TTC549 (cell line): ENCODE measurements around the gene CTAG1A.
"Not testable (repeated sequence)": the region's sequence is repeated elsewhere in the genome, so short reads cannot be mapped to it uniquely, and the experiment has no call there.

Source experiments
- FAIRE-seq: peaks from 2 replicates; lab custom pipeline; 2012; peaks lifted over from hg19 to GRCh38; lab: Jason Lieb, UNC

CTAG1A gene

DNA sequence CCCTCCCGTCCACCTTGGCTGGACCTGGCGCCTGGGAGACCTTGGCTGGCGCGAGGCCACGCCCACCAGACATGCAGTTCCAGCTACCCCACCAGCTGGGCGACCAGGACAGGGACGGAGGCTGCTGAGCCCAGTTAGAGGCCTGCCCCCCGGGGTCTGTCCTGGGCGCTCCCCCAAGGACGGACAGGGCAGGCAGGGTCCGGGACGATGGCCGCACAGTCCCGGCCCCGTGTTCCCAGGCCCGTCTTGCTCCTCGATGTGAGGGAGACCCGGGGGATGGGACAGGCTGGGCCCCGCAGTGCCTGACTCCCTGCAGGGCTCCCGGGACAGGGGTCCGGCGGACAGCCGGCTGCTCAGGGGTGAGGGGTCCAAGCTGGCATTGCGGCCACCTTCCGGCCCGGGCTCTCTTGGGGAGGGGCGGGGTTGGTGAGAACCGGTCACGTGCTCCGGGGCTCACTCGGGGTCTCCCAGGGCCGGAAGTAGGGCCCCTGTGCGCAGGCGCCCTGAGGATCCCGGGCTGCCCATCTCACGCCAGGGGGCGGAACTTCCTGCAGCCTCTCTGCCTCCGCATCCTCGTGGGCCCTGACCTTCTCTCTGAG lies at the start of gene CTAG1A:
CTAG1A (plus strand) TSS at position 549 of the 599 bp plus-strand sequence. CDS start 74 bp downstream, outside the sequence.
- not testable (repeated sequence) for FAIRE-seq

DNA sequence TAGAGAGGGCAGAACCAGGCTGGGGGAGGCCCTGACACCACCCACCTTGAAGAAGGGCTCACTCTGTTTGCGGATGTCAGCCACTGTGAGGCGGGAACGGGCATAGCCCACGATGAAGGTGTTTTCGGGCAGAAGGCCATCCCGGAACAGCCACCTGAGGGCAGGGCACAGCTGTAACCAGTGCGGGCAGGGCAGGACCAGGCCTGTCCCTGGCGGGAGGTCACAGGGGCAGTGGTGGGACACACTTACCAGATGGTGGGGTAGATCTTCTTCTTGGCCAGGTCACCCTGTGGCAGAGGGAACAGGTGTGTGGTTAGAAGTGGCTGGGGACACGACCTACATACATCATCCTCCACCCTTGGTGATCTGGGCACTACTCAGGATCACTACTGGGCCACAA lies 49.0 kb upstream of the CTAG1A start:
- FAIRE-seq = no peak

DNA sequence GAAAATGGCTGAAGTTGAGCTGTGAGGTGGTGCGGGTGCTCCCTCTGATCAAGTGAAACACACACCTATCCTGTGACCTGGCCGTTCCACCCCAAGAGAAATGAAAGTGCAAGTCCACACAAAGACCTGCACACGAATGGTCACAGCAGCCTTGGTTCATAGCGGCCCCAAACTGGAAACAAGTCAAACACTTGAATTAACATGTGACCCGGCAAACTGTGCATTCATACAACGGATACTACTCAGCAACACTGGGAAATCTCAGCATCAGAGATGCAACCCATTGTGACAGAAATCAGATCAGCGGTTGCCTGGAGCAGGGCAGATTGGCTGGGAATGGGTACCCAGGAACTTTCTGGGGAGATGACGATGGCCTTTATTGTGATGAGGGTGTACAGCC lies 45.9 kb upstream of the CTAG1A start:
- no peak for FAIRE-seq

DNA sequence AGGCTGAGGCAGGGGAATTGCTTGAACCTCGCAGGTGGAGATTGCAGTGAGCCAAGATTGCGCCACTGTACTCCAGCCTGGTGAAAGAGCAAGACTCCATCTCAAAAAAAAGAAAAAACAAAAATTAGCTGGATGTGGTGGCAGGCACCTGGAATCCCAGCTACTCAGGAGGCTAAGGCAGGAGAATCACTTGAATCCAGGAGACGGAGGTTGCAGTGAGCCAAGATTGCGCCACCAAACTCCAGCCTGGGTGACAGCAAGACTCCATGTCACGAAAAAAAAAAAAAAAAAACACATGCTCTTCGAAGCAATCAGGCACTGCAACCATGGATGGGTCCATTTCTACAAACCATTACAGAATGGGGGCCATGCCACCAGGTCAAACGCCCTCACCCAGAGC lies 44.6 kb upstream of the CTAG1A start:
- FAIRE-seq = not testable (repeated sequence)

DNA sequence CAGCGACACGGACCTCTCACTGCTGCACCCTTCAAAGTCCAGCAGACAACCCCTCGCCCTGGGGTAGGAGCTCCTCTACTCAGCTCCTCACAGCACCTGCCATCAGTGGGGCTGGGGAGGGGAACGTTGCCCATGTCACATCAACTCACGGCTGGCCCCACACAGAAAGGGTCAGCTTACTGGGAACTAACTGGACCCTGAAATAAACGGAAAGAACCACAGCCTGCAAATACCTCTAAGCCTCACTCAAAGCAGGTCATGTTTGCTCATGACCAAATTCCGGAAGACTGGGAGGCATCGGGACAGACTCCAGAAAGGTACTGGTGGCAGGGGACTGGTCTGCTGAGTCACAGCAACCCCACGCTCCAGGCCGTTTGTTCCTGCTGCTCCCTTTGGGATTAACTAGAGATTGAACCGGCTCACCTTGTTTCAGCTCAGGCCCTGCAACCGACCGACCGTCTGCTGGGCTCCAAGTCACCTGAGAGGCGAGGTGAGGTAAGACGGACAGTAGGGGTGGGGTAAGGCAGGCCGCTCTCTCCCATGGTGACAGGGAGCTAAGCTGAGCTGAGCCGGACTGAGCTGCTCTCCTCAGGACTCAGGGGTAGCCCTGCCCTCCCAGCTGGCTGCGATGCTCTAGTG lies 43.9 kb upstream of the CTAG1A start:
- no peak for FAIRE-seq

DNA sequence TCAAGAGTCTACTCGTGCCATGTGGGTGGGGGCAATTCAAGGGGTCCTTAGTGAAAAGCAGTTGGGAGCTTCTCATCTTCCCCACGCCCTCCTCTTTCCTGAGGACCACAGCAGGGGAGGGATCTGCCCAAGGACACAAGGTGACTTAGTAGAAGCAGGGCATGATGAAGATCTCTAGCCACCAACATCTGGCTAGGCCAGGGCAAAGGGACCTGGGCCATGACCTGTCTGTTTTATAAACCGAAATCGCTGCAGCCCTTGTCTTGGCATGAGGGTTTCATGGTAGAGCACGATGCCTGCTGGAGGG lies 43.4 kb upstream of the CTAG1A start:
- no peak for FAIRE-seq

DNA sequence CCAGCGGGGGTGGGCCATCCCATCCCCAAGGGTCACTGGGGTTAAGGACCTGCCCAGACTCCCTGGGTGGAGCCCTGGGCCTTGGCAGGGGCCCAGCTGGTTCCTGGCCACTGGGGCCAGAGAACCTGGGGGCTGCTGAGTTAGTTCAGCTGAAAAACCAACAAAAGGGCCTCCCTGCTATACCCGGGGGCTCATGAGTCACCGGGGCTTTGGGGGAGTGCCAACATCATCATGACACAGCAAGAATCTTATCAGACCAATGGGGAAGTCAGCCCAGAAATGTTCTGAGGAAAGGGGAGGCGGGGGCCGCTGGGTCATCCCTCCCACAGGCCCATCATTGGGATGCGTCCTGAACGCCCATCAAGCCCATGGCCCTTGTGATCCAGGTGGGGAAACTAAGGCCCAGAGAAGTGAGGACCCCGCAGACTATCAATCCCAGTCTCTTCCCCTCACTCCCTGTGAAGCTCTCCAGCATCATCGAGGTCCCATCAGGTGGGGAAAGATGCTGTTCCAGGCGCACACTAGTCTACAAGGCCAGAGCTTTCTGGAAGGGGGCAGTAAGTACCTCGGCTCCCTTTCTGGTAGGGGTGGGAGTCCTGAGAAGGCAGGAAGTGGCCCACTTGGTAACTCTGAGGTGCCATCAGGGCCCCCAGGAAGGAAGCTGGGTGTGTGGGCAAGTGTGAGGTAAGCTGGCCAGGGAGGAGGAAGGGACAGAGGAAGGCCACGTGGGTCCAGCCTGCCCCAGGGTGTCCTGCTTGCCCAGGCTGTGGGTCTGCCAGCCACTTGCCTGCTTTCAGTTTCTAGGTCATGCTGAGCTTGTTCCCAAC lies 42.8 kb upstream of the CTAG1A start:
- no peak for FAIRE-seq

DNA sequence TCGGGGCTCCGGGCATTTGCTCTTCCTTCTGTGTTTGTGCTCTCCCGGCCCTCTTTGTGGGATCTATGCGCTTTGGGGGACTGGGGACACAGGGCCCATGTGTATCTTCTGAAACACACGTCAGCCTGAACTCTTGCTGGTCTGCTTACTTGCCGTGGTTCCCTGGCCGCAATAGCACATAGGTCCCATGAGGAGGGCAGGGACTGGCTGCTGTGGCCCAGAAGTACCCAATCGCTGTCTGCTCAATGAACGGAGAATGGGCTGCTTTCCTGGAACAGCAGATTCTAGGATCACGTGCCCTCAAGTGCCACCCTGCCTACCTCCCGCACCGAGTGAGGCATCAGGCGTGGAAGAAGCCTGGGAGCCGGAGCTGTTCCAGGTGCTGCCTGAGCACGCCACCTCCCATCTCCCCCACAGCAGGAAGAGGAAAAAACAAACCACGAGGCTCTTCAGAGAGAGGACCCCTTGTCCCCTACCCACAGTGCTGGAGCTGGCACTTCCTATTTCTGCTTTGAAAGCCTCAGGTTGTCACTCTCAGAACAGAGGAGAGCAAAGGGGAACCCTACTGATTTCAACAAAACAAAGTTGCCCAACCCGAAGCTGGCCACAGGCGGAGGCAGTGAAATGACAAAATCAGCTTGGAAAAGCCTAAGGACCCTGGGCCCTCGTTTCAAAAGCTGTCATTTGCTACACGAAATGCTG lies 42.1 kb upstream of the CTAG1A start:
- FAIRE-seq = no peak

DNA sequence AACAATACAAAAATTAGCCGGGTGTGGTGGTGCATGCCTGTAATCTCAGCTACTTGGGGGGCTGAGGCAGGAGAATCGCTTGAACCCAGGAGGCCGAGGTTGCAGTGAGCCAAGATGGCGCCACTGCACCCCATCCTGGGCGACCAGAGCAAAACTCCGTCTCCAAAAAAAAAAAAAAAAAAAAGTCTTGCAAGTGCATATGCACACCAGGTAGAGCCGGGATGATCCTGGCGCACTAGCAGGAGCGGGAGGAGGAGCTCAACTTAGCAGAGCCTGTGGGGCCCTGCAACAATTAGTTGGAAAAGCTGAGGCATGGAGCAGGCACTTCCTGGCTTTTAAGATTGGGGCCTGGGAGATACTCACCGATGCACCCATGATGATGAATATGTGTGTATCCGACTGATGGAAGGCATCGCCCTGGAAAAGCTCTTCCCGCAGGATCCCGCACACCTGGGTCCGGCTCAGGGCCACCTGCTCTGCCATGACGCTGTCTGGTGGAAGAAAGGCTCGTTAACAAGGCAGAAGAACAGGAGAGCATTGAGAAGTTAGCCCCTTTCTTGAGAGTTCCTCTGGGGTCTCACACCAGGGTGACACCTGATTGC lies 39.2 kb upstream of the CTAG1A start:
- FAIRE-seq = no peak

DNA sequence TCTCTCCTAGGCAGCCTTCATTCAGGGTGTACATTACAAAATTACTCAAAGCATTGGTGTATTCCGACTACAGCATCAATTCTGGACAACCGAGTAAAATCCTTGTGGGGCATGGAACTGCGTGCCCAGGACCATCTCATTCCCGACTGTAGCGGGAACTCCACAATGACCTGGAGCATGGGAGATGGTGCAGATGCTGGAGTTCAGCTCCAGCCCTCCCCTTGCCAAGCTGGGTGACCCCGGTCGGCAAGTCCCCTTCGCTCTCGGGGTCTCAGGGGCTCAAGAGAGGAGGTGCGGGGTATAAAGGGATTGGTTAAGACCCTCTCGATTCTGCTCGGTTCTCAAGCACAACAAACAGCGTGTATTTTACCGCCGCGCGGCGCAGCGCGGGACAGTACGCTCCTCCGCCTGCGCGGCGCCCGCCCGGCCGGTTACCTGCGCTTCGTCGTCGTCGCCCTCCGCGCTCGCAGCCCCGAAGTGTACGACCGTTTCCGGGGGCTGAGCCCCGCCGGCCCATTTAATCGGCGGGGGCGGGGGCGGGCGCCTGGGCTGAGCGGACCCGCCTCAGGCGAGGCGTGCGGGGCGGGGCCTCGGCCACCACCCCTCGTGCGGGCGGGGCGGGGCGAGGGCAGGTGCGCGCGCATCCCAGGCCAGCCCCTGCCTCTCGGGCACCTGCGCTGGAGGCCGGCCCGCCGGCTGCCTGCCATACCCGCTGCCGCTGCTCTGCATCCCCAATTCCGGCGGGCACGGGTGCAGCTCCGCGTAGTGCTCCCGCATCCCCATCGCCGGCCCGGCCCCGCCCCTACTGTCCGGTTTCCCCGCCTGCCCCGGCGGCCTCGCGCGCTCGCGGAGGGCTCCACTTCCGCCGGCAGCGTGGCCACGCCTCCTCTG lies 38.3 kb upstream of the CTAG1A start, which contains the start of gene G6PD:
G6PD (minus strand) TSS at position 493 of the 891 bp plus-strand sequence. CDS start 691 bp downstream, outside the sequence.
- FAIRE-seq = no peak

DNA sequence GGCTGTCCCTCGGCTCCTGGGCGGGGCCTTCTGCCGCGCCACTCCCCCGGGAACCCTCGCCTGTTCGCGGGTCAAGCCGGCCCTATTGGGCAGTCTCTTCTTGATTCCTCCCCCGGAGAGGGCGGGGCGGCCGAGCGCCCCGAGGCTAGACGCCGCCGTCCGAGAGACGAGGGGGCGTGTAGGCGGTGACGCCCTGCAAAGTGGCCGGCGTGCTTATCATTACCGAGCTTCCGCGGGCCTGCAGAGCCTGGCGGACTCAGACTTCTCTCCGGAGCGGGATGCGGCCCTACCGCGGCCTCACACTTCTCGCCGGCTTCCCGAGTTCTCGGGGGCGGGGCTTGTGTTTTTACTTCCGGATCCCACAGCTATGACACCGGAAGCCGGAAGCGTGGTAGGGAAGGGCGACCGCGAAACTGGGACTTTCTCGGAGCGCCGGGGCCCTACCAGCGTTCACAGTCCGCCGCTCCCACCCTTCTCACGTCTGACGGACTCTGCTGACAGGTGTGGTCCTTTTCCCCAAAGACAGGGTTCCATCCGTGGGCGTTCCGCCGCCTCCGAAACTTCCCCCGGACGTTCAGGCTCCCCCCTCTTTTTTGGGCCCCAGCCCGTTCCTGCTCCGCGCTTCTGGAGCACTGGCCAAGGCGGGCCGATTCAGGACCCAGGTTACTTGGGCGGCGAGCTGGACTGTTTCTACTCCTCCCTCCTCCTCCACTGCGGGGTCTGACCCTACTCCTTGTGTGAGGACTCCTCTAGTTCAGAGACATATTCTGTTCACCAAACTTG lies 37.5 kb upstream of the CTAG1A start, which contains the start of gene IKBKG:
IKBKG (plus strand) TSS at position 376 of the 783 bp plus-strand sequence. CDS start 4,383 bp downstream, outside the sequence.
- no peak for FAIRE-seq

DNA sequence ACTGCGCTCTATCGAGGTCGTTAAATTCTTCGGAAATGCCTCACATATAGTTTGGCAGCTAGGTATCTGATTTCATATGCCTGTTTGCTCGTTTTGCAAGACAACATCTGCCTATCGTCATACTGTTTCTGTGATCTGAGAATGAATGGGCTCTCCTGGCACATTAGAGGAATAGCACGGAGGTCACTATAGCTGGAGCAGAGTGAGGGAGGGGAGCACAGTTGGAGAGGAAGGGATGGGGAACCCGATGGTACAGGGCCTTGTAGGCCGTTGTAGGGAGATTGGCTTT lies 37.0 kb upstream of the CTAG1A start:
- no peak for FAIRE-seq

DNA sequence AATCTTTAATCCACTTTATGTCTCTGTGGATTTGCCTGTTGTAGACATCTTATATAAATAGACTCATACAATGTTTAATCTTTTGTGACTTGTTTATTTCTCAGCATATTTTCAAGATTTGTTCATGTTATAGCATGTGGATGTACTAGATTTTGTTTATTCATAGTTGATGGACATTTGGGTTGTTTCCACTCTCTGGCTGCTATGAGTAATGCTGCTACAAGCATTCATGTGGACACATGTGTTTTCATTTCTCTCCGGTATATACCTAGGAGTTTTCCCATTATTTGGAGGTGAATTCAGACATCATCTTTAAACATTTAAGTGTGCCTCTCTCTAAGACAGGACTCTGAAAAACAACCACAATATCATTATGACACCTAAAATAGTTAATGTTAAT lies 35.2 kb upstream of the CTAG1A start:
- FAIRE-seq = no peak

DNA sequence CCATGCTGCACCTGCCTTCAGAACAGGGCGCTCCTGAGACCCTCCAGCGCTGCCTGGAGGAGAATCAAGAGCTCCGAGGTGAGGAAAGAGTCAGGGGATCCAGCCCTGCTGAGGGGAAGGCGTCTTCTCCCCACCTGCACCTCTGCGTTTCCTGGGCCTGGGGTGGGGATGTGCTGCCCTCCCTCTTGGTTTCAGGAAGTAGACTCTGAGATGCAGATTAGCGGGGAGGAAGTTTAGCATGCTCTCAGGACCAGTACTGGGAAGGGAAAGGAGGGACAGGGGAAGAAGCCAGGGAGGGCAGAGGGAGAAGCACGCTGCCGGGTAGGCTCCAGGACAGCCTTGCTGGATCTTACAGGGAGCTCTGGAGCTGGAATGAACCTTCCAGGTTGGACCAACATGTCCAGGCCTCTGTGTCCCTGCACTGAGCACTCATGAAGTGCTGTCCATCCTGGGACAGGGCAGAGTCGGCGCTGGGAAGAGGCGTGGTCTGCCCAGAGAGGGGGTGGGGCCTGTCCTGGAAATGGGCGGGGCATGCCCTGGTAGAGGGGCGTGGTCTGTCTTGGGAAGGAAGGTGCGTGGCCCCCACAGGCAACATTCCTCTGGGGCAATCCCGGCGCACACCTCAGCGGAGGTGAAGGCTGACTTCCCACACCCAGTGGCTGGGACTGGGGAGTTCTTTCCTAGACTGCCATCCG lies 32.7 kb upstream of the CTAG1A start:
- not testable (repeated sequence) for FAIRE-seq

DNA sequence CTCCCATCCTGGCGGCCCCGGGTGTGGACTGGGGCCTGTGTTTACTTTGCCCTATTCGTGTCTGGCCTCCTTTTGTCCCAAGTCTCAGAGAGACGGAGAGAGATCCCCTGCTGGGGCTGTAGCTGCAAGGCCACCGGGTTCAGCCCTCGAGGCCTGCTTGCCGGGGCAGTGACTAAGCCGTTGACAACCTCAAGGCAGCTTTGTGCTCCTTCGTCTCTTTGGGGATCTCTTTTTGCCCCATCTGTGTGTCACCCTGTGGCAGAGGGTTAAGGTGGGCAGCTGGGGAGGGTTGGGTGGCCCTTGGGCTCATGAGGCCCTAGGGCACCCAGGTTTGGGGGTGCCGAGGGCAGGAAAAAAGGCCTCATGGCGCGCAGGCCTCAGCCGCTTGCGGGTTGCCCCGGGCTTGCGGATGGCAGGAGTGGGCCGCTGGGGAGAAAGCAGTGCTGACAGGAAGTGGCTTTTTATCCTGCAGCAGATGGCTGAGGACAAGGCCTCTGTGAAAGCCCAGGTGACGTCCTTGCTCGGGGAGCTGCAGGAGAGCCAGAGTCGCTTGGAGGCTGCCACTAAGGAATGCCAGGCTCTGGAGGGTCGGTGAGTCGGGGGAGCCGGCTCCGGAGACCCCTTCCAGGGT lies 26.8 kb upstream of the CTAG1A start:
- not testable (repeated sequence) for FAIRE-seq

DNA sequence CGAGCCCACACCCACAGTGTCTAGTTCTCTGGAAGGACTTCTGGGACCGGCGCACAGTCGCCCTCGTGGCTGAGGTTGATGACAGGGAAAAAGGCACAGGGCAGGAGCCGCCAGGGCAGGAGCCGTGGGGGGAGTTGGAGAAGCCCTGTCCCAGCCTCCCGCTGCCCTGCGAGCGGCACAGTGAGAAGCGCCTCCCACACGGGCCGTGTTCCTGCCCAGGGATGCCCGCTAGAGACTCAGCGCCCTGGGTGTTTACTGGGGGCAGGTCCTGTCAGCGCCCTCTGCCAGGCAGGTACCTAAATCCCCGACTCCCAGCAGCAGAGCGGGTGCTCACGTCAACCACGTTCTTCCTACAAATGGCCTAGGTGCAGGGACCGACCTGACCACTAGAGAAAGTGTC lies 26.0 kb upstream of the CTAG1A start:
- FAIRE-seq = not testable (repeated sequence)

DNA sequence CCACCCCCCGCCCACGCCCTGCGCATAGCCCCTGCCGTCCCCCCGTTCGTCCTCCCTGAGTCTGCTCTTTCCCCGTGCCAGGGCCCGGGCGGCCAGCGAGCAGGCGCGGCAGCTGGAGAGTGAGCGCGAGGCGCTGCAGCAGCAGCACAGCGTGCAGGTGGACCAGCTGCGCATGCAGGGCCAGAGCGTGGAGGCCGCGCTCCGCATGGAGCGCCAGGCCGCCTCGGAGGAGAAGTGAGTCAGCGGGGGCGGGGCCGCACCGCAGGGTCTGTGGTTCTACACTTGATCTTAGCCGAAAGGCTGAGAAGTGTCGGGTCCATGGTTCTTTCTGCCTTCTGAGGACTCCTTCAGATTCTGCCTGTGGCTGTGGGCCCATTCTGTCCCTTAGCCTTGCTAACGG lies 24.6 kb upstream of the CTAG1A start:
- not testable (repeated sequence) for FAIRE-seq

DNA sequence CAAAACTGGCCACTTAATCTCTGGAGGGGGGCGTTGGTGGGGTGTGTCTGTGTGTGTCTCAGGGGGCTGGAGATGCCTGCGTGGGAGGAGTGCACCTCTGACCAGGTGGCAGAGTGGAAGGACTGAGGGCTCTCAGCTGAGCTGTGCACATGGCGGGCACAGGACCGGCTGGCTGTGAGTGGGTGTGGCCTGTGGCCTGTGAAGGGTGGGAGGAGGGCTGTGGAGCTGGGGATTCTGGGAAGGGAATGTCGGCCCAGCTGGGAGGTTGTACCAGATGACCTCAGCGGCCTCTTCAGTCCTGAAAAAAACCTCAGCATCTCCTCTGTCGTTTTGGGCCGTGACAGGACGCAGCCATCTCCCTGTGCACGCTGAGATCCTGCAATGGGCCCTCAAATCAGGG lies 22.6 kb upstream of the CTAG1A start:
- FAIRE-seq = not testable (repeated sequence)

DNA sequence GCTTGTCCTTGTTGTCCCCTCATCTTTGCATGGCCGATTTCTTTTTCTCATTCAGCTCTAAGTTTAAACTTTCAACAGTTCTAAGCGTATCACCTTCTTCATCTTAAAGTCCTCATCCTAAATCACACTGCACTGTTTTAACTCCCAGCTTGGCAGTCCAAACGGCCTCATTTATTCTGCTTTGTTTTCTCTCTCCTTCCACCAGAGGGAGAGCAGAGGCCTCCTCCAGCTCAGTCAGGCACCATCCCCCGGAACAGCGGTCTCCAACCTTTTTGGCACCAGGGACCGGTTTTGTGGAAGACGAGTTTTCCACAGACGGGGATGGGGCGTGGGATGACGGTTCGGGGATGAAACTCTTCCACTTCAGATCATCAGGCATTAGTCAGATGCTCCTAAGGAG lies 14.6 kb upstream of the CTAG1A start:
- not testable (repeated sequence) for FAIRE-seq
